Measurements from ENCODE around the gene GOLGA6A.

GOLGA6A gene

GRCh38 chr15:74042603-74043424, 39.5 kb downstream of the GOLGA6A start:
- no peak for DNase-seq (ENCODE audit: low read depth)

GRCh38 chr15:74041777-74042435, 40.4 kb downstream of the GOLGA6A start:
- TF ChIP-seq CTCF (IDR thresholded peaks at IDR 0.05; ENCODE audit: insufficient read depth, low read depth, low read length, missing control alignments), result no peak
- DNase-seq (ENCODE audit: low read depth), result no peak
- no peak overlapping the region for H3K4me3 ChIP-seq (ENCODE audit: low read length)

More at GRCh38 chr15:74042603-74043424, 39.5 kb downstream of the GOLGA6A start:
- no peak overlapping the region for H3K4me3 ChIP-seq (ENCODE audit: low read length)
- TF ChIP-seq CTCF (IDR thresholded peaks at IDR 0.05; ENCODE audit: insufficient read depth, low read depth, low read length, missing control alignments), result no peak

- no peak overlapping the region for H3K4me3 ChIP-seq (ENCODE audit: low read length)
- no peak for TF ChIP-seq CTCF (IDR thresholded peaks at IDR 0.05; ENCODE audit: insufficient read depth, low read depth, low read length, missing control alignments)
- DNase-seq (ENCODE audit: low read depth), result no peak
Observed at GRCh38 chr15:74041311-74041756, 41.0 kb downstream of the GOLGA6A start.

- TF ChIP-seq CTCF (IDR thresholded peaks at IDR 0.05; ENCODE audit: insufficient read depth, low read depth, low read length, missing control alignments), result no peak
- no peak overlapping the region for H3K4me3 ChIP-seq (ENCODE audit: low read length)
- DNase-seq (ENCODE audit: low read depth), result peak; percentile 17
Observed at GRCh38 chr15:74040109-74040850, 42.1 kb downstream of the GOLGA6A start.

- DNase-seq (ENCODE audit: low read depth), result no peak
- TF ChIP-seq CTCF (IDR thresholded peaks at IDR 0.05; ENCODE audit: insufficient read depth, low read depth, low read length, missing control alignments), result no peak
- H3K4me3 ChIP-seq (ENCODE audit: low read length), result no peak overlapping the region
Observed at GRCh38 chr15:74039656-74040010, 42.7 kb downstream of the GOLGA6A start.

GRCh38 chr15:74038707-74039655, 43.4 kb downstream of the GOLGA6A start:
- TF ChIP-seq CTCF (IDR thresholded peaks at IDR 0.05; ENCODE audit: insufficient read depth, low read depth, low read length, missing control alignments), result no peak
- DNase-seq (ENCODE audit: low read depth), result peak; percentile 15

More at GRCh38 chr15:74038707-74039655, 43.4 kb downstream of the GOLGA6A start:
- H3K4me3 ChIP-seq (ENCODE audit: low read length), result no peak overlapping the region
